IPS DF 4.7 (cell line): ENCODE data around the gene CHCHD1.
"Not testable (repeated sequence)": the region's sequence is repeated elsewhere in the genome, so short reads cannot be mapped to it uniquely, and the experiment has no call there.

Source experiments
- DNase-seq: peaks from one replicate; pipeline ENCODE4 v3.0.0-alpha.2; 2013; ENCODE audit warnings: low spot score; ENCODE audit errors: extremely low read depth

The CHCHD1 gene

GRCh38 chr10:73791871-73792400 lies 10.1 kb downstream of the CHCHD1 start:
- no peak for DNase-seq

GRCh38 chr10:73793456-73793855 lies 11.6 kb downstream of the CHCHD1 start:
- DNase-seq: no peak

- DNase-seq: not testable (repeated sequence)
Observed at GRCh38 chr10:73795491-73795890, 13.6 kb downstream of the CHCHD1 start.

GRCh38 chr10:73796035-73796434 lies 14.2 kb downstream of the CHCHD1 start:
- DNase-seq: not testable (repeated sequence)

- DNase-seq: no peak
Observed at GRCh38 chr10:73796766-73797165, 14.9 kb downstream of the CHCHD1 start.

- DNase-seq: no peak
Observed at GRCh38 chr10:73797324-73798025, 15.6 kb downstream of the CHCHD1 start.

- DNase-seq: no peak
Observed at GRCh38 chr10:73798087-73798486, 16.2 kb downstream of the CHCHD1 start.

- DNase-seq: no peak
Observed at GRCh38 chr10:73798927-73799560, 17.2 kb downstream of the CHCHD1 start.

GRCh38 chr10:73799899-73800559 lies 18.2 kb downstream of the CHCHD1 start:
- DNase-seq: no peak

- DNase-seq: no peak
Observed at GRCh38 chr10:73800560-73801252, 18.9 kb downstream of the CHCHD1 start.

GRCh38 chr10:73801253-73801590 lies 19.4 kb downstream of the CHCHD1 start:
- no peak for DNase-seq

GRCh38 chr10:73802276-73802991 lies 20.6 kb downstream of the CHCHD1 start:
- no peak for DNase-seq

GRCh38 chr10:73803680-73804286 lies 21.9 kb downstream of the CHCHD1 start:
- no peak for DNase-seq

GRCh38 chr10:73806176-73806950 lies 24.5 kb downstream of the CHCHD1 start:
- no peak for DNase-seq

- no peak for DNase-seq
Observed at GRCh38 chr10:73807471-73807870, 25.6 kb downstream of the CHCHD1 start.

GRCh38 chr10:73808021-73808815 lies 26.4 kb downstream of the CHCHD1 start:
- DNase-seq: no peak

GRCh38 chr10:73809061-73809818 lies 27.4 kb downstream of the CHCHD1 start:
- no peak for DNase-seq

- DNase-seq: no peak
Observed at GRCh38 chr10:73810358-73810734, 28.5 kb downstream of the CHCHD1 start.
